HG03575 (cell line): ENCODE results near the gene ITGA5.
"Not testable (repeated sequence)": the region's sequence is repeated elsewhere in the genome, so short reads cannot be mapped to it uniquely, and the experiment has no call there.

Experiments
- ATAC-seq: cut with Tn5 transposase; IDR thresholded peaks from one replicate; pipeline ENCODE4 v1.9.1; 2021; ENCODE audit not compliant: unreplicated experiment, insufficient number of reproducible peaks, low FRiP score; ENCODE audit errors: extremely low read depth

Gene ITGA5

GRCh38 chr12:54358945-54359761, 59.9 kb downstream of the ITGA5 start:
- ATAC-seq, result peak; percentile 89

- ATAC-seq, result no peak
Measured at GRCh38 chr12:54358191-54358944, 60.7 kb downstream of the ITGA5 start.

DNA sequence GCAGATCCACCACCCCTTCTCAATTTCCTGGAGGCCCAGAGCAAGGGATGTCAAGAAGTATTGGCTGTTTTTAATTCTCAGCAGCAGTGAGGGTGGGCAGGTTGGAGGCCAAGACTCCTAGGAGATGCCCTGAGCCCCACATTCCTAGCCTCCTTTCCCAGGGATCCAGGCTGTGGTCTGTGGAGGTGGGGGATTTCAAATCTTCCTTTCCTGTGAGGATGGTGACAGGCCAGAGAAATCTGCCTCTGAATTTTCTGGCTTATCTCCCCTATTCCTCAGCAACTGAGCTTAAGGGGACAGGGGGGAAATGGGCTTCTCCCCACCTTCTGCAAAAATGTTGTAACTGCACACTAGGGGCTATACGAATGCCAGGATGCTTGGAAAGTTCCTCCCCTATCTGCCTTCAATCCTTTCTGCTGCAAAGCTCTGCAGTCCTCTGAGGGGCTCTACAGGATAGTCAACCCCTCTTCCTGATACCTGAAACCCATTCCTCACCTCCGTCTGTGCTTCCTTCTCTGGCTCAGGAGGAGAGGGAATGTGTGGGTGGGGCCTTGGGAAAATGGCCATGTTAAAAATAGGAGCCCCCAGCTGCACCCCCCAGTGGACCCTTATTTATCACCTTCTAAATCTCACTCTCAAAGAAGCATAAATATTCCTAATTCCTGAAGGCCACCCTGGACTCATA, 61.4 kb downstream of the ITGA5 start:
- no peak for ATAC-seq

GRCh38 chr12:54356951-54357356, 62.1 kb downstream of the ITGA5 start:
- ATAC-seq, result no peak

DNA sequence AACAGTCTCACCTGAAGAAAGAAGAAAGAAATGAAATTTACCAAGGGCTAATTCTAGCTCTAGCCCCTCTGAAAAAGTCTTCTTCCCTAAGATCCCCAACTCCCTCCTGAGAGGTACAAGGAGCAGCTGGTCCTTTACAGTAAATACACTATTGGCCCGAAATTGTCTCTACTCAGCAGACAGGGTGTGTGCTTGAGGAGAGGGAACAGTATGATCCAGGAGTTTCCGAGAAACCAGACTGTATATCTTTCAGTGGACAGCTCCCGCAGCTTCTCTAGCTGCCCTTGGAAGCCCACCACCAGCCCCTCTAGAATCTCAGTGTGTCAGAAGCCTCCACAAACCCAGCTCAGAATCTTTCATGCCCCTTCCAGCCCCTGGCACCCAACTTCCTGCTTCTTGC, 62.8 kb downstream of the ITGA5 start:
- ATAC-seq, result no peak

- ATAC-seq, result no peak
Measured at GRCh38 chr12:54355104-54355815, 63.8 kb downstream of the ITGA5 start.

DNA sequence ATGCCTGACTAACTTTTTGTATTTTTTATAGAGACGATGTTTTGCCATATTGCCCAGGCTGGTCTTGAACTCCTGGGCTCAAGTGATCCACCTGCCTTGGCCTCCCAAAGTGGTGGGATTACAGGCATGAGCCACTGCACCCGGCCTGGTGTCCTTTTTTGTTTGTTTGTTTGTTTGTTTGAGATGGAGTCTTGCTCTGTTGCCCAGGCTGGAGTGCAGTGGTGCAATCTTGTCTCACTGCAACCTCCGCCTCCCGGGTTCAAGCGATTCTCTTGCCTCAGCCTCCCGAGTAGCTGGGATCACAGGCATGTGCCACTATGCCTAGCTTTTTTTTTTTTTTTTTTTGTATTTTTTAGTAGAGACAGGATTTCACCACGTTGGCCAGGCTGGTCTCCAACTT, 64.8 kb downstream of the ITGA5 start:
- ATAC-seq, result not testable (repeated sequence)

DNA sequence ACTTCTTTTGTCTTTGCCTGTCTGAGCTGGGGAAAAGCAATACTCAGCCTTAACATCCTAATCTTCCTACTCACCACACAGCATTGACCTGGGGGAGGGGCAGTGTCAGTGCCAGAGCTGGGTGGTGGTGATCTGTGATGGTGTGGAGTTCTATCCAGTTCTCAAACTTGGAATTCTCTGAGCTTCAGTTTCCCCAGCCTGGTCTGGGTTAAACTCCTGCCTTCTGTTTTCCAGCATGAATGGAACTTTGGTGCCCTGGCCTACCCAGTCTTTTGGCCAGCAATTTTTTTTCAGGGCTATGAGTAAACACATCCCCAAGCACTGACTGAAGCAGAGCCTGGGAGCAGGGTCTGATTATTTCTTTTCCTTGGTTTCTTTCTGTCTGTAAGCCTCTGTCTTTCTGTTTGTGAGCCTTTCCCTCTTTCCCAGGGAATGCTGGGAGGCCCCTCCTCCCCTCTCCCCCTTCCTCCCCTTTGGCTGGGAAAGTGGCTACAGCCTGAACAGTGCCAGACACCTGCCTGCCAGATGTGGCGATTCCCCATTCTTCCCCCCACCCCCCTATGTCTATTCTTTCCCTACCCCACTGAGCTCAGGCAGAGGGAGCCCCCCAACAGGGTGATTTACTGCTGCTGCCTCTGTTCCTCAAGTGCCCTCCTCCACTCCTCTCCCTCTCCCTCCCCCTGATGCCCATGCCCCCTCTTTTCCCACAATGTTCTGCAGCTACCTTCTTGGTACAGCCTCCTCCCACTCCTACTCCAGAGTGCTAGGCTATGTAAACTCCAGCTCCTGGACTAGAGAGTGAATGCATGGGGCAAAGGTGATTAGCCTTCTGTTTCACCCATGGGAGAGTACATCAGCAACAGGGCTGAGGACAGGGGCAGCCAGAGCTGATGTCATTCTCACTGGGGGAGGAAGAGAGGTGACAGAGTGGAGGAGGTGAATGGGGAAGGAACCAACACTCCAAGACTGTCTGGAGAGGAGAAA, 65.9 kb downstream of the ITGA5 start:
- no peak for ATAC-seq

- no peak for ATAC-seq
Measured at GRCh38 chr12:54352022-54352531, 67.0 kb downstream of the ITGA5 start.

- ATAC-seq, result no peak
Measured at GRCh38 chr12:54351341-54351740, 67.7 kb downstream of the ITGA5 start.

GRCh38 chr12:54350743-54351142, 68.3 kb downstream of the ITGA5 start:
- ATAC-seq, result no peak

GRCh38 chr12:54349679-54350078, 69.4 kb downstream of the ITGA5 start:
- no peak for ATAC-seq

DNA sequence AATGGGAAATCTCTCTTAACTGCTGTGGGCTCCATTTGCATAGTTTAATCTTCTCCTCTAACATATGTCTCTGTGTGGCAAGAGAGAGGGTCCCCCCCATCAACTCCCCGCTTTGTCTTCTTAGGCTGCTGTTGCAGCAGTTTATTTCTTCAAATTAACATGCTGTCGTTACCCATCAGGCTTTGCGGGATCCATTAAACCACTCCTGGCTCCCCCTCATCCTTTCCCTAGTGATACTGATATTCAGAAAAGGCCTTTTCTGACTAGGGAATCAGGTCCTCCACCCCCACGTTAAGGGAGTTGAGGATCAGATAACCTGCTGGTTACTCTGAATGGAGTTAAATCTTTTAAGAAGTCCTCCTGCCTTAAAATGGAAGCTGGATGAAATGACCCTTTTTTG, 70.0 kb downstream of the ITGA5 start:
- no peak for ATAC-seq
